NCI-H1694 treated with DMSO at 0.1 percent for 48 hours (cell line): Measurements from ENCODE around the gene DUSP7.

Source experiments
- DNase-seq: peaks from one replicate; lab custom pipeline; 2025; lab: John Stamatoyannopoulos, UW

The DUSP7 gene

GRCh38 chr3:52068055-52068571 is 11.7 kb upstream of the DUSP7 start:
- DNase-seq: no peak

GRCh38 chr3:52067526-52067925 is 11.2 kb upstream of the DUSP7 start:
- no peak for DNase-seq

GRCh38 chr3:52067046-52067445 is 10.7 kb upstream of the DUSP7 start:
- DNase-seq: no peak

- DNase-seq: no peak
These were observed 8.9 kb upstream of the DUSP7 start for GRCh38 chr3:52065264-52065756.

GRCh38 chr3:52064561-52064960 is 8.2 kb upstream of the DUSP7 start:
- DNase-seq: no peak

- DNase-seq: peak; percentile 30
These were observed 6.8 kb upstream of the DUSP7 start for GRCh38 chr3:52063026-52063723.

- DNase-seq: no peak
These were observed 6.1 kb upstream of the DUSP7 start for GRCh38 chr3:52062505-52062904.

GRCh38 chr3:52061121-52061910 is 4.9 kb upstream of the DUSP7 start:
- no peak for DNase-seq

GRCh38 chr3:52059781-52060180 is 3.4 kb upstream of the DUSP7 start:
- no peak for DNase-seq

- no peak for DNase-seq
These were observed 1.6 kb upstream of the DUSP7 start for GRCh38 chr3:52057812-52058495.

- peak; percentile 84 for DNase-seq
These were observed 819 bp upstream of the DUSP7 start for GRCh38 chr3:52056968-52057811.

GRCh38 chr3:52055537-52056351 is 627 bp downstream of the DUSP7 start:
- DNase-seq: no peak

- DNase-seq: no peak
These were observed 1.5 kb downstream of the DUSP7 start for GRCh38 chr3:52054661-52055511.

GRCh38 chr3:52053307-52054304 is 2.8 kb downstream of the DUSP7 start:
- no peak for DNase-seq

- no peak for DNase-seq
These were observed 3.5 kb downstream of the DUSP7 start for GRCh38 chr3:52052831-52053306.

GRCh38 chr3:52051444-52051843 is 4.9 kb downstream of the DUSP7 start:
- DNase-seq: no peak

GRCh38 chr3:52050571-52050970 is 5.8 kb downstream of the DUSP7 start:
- no peak for DNase-seq

- DNase-seq: no peak
These were observed 6.9 kb downstream of the DUSP7 start for GRCh38 chr3:52049503-52049902.
